Measurements from ENCODE around the gene LRCH1. TPM values are rescaled to one million over a fixed set of nuclear protein-coding genes. Genes with fewer than 3 reads are reported as not detected.

Gene LRCH1
- polyA plus RNA-seq, 1 experiment, result 8.3 TPM

- Histone ChIP-seq H3K36me3 (ENCODE audit: control insufficient read depth, insufficient read depth, low read length) (no peaks in the 10 kb centered on the region), H3K27me3 (ENCODE audit: control insufficient read depth, insufficient read depth, low read length) (no peaks in the 10 kb centered on the region), H3K4me3 (ENCODE audit: low read depth, low read length) (no peak overlapping the region)
- no peak for TF ChIP-seq CTCF (IDR thresholded peaks at IDR 0.05; ENCODE audit: insufficient read depth, low read depth, low read length)
- CTCF ChIA-PET, result interaction anchor here (0.6 to 1.8 kb wide), 5 partner anchors 10 to 51 kb away, joined by 3 to 5 read pairs (median 4); no protein-coding TSS in a partner anchor
- DNase-seq (ENCODE audit: low read depth), result no peak
- POLR2A ChIA-PET, result no interaction called here
Observed at GRCh38 chr13:46602531-46602930, 49.6 kb downstream of the LRCH1 start.

DNA sequence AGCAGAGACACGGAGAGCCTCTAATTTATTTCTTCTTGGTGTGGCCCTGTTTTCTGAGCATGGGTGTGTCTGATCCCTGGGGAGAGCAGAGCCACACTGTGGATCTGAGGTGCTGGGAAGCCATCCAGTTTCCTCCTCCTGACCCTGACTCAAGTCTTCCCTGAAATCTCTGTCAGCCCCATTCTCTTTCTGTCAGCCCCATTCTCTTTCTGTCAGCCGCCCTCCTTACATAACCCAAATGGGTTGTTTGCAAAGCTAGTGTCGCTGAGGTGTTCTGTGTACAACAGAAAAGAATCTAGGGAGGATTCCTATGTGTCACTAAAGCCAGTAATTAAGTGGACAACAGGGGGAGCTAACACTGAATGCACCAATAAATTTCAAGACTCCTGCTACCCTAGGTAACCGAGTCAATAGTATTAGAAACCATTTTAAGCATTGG, 50.2 kb downstream of the LRCH1 start:
- H3K4me3 ChIP-seq (ENCODE audit: low read depth, low read length), result no peak overlapping the region
- H3K27me3 ChIP-seq (ENCODE audit: control insufficient read depth, insufficient read depth, low read length), result no peaks in the 10 kb centered on the region
- ChIA-PET POLR2A (no interaction called here), CTCF (interaction anchor here (0.6 to 1.8 kb wide), 9 partner anchors 9 to 116 kb away, joined by 3 to 5 read pairs (median 4); no protein-coding TSS in a partner anchor)
- no peak for DNase-seq (ENCODE audit: low read depth)
- peak; percentile 20; the same call in 1 of the 2 replicates for TF ChIP-seq CTCF (IDR thresholded peaks at IDR 0.05; ENCODE audit: insufficient read depth, low read depth, low read length)
- H3K36me3 ChIP-seq (ENCODE audit: control insufficient read depth, insufficient read depth, low read length), result no peaks in the 10 kb centered on the region

- Histone ChIP-seq H3K4me3 (ENCODE audit: low read depth, low read length) (no peak overlapping the region), H3K27me3 (ENCODE audit: control insufficient read depth, insufficient read depth, low read length) (no peaks in the 10 kb centered on the region), H3K36me3 (ENCODE audit: control insufficient read depth, insufficient read depth, low read length) (no peaks in the 10 kb centered on the region)
- TF ChIP-seq CTCF (IDR thresholded peaks at IDR 0.05; ENCODE audit: insufficient read depth, low read depth, low read length), result no peak
- DNase-seq (ENCODE audit: low read depth), result no peak
- CTCF ChIA-PET, result interaction anchor here (1.0 to 1.9 kb wide), 4 partner anchors 8 to 53 kb away, joined by 4 to 5 read pairs (median 4); no protein-coding TSS in a partner anchor
- POLR2A ChIA-PET, result no interaction called here
Observed at GRCh38 chr13:46604226-46604990, 51.4 kb downstream of the LRCH1 start.

DNA sequence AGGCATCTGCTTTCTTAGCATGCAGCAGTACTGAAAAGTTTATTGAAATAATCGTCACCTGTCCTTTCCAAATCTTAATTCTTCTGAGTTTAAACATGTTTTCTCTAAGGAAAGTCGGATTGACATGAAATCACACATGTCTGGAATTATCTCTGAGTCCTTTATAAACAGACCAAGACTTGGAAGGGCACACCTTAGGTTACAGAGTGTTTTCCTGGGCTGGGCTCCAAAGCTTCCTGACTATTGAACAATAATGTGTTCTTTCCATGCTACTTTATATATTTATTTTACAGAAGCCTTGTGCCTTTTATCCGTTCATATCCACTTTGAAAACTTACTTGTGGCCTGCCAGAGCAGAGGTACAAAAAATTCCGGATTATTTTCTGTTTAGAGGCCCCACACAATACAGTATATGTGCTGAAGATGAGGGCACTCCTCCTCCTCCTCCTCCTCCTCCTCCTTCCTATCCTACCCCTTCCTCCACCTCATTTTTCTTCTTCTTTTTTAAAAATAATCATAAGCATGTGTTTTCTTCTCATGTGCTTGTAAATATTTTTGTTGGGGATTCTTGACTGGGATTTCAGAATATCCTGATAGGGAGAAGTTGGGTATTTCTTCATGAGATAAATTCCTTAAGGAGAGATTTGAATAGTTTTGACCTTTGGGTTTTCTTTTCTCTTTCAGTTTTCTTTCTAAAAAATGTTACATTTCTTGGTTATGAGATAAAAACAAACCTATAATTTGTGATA, 52.3 kb downstream of the LRCH1 start:
- CTCF ChIA-PET, result interaction anchor here (1.5 to 1.9 kb wide), 2 partner anchors 10 to 16 kb away, joined by 3 to 4 read pairs; no protein-coding TSS in a partner anchor
- no peak for TF ChIP-seq CTCF (IDR thresholded peaks at IDR 0.05; ENCODE audit: insufficient read depth, low read depth, low read length)
- Histone ChIP-seq H3K4me3 (ENCODE audit: low read depth, low read length) (no peak overlapping the region), H3K36me3 (ENCODE audit: control insufficient read depth, insufficient read depth, low read length) (no peaks in the 10 kb centered on the region), H3K27me3 (ENCODE audit: control insufficient read depth, insufficient read depth, low read length) (no peaks in the 10 kb centered on the region)
- POLR2A ChIA-PET, result no interaction called here
- DNase-seq (ENCODE audit: low read depth), result no peak

Data from BJ (cell line).